ENCODE results near the gene PARP6. TPM values are rescaled to one million over a fixed set of nuclear protein-coding genes. Genes with fewer than 3 reads are reported as not detected.

The PARP6 gene
- total RNA-seq, 1 donor from 2014 or later: 16.0 TPM

GRCh38 chr15:72313881-72314280, 41.5 kb upstream of the PARP6 start:
- TF ChIP-seq CTCF (conservative IDR thresholded peaks at IDR 0.05; ENCODE audit: low read depth, low read length): no peak
- H3K4me3 ChIP-seq (ENCODE audit: low read depth, low read length): no peak overlapping the region
- DNase-seq (ENCODE audit: low read depth): no peak

GRCh38 chr15:72313448-72313840, 41.1 kb upstream of the PARP6 start:
- no peak for DNase-seq (ENCODE audit: low read depth)
- no peak for TF ChIP-seq CTCF (conservative IDR thresholded peaks at IDR 0.05; ENCODE audit: low read depth, low read length)
- no peak overlapping the region for H3K4me3 ChIP-seq (ENCODE audit: low read depth, low read length)

- DNase-seq (ENCODE audit: low read depth): no peak
- TF ChIP-seq CTCF (conservative IDR thresholded peaks at IDR 0.05; ENCODE audit: low read depth, low read length): peak; percentile 83
- no peak overlapping the region for H3K4me3 ChIP-seq (ENCODE audit: low read depth, low read length)
These were observed 40.5 kb upstream of the PARP6 start for GRCh38 chr15:72312605-72313447.

GRCh38 chr15:72307026-72307425, 34.7 kb upstream of the PARP6 start:
- no peak for DNase-seq (ENCODE audit: low read depth)
- TF ChIP-seq CTCF (conservative IDR thresholded peaks at IDR 0.05; ENCODE audit: low read depth, low read length): no peak
- H3K4me3 ChIP-seq (ENCODE audit: low read depth, low read length): no peak overlapping the region

- DNase-seq (ENCODE audit: low read depth): no peak
- TF ChIP-seq CTCF (conservative IDR thresholded peaks at IDR 0.05; ENCODE audit: low read depth, low read length): no peak
These were observed 33.9 kb upstream of the PARP6 start for GRCh38 chr15:72306211-72306785.

GRCh38 chr15:72304596-72304995, 32.2 kb upstream of the PARP6 start:
- DNase-seq (ENCODE audit: low read depth): no peak
- no peak for TF ChIP-seq CTCF (conservative IDR thresholded peaks at IDR 0.05; ENCODE audit: low read depth, low read length)
- H3K4me3 ChIP-seq (ENCODE audit: low read depth, low read length): no peak overlapping the region

More at GRCh38 chr15:72306211-72306785, 33.9 kb upstream of the PARP6 start:
- H3K4me3 ChIP-seq (ENCODE audit: low read depth, low read length): no peak overlapping the region

Data from epithelial cell of proximal tubule (primary cell).